ENCODE data around the gene DCAF17. TPM values are rescaled to one million over a fixed set of nuclear protein-coding genes. Genes with fewer than 3 reads are reported as not detected.

The DCAF17 gene
- total RNA-seq, 2 experiments from 2014 or later, result 25.9 to 40.9 TPM

DNA sequence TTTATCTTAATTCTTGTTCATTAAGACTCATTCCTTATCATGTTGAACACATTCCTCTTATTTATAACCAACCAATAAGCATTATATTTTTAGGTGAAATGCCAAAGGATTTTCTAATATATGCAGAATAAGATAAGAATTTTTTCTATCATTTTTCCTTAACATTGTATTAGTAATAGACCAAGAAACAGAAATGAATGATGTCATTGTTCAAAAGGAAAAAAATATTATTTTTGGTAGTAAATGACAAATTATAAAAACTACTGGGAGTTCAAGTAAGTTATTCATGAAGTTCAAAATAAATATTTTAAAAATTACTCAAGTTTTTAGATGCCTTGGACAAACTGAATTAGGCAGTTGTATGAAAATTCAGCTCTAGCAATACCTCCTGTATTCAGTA, 25.5 kb downstream of the DCAF17 start:
- Histone ChIP-seq H4K20me1 (ENCODE audit: insufficient read depth, low read length) (no peaks in the 10 kb centered on the region), H3K27ac (ENCODE audit: low read depth, low read length, poor library complexity, severe bottlenecking) (no peak overlapping the region), H3K4me2 (ENCODE audit: low read length) (no peak overlapping the region), H3K79me2 (ENCODE audit: insufficient read depth, low read depth, low read length) (0 out of 2 replicates have a peak, but pooled peaks cover 3% of the 10 kb centered on the region), H3K9me3 (ENCODE audit: low read length) (peaks cover 7% of the 10 kb centered on the region; the same call in 1 of the 2 replicates), H3K36me3 (ENCODE audit: insufficient read depth, low read length) (peaks cover 95% of the 10 kb centered on the region), H2AFZ (ENCODE audit: low read length) (no peak overlapping the region), H3K4me1 (ENCODE audit: insufficient read depth, low read length, poor library complexity, severe bottlenecking) (no peaks in the 10 kb centered on the region), H3K9me2 (ENCODE audit: insufficient read depth, low read length) (no peaks in the 10 kb centered on the region), H3K4me3 (ENCODE audit: low read depth, low read length, poor library complexity, severe bottlenecking) (no peak overlapping the region)
- no peak for DNase-seq (ENCODE audit: low spot score)
- POLR2A ChIA-PET, result interaction anchor here (0.9 to 1.2 kb wide), 2 partner anchors 13 to 590 kb away, joined by 3 read pairs; no protein-coding TSS in a partner anchor
- CTCF ChIA-PET (ENCODE audit: unreplicated experiment), result no interaction called here
- BruUV-seq (replicated peaks), result no TSS peak
- intact Hi-C loops (cut with micrococcal nuclease; ENCODE audit: unreplicated experiment), result no loop called here
- no peak for TF ChIP-seq EZH2phosphoT487 (IDR thresholded peaks at IDR 0.05; ENCODE audit: borderline replicate concordance, low read depth, low read length)
- TF ChIP-seq, protein P1, sequence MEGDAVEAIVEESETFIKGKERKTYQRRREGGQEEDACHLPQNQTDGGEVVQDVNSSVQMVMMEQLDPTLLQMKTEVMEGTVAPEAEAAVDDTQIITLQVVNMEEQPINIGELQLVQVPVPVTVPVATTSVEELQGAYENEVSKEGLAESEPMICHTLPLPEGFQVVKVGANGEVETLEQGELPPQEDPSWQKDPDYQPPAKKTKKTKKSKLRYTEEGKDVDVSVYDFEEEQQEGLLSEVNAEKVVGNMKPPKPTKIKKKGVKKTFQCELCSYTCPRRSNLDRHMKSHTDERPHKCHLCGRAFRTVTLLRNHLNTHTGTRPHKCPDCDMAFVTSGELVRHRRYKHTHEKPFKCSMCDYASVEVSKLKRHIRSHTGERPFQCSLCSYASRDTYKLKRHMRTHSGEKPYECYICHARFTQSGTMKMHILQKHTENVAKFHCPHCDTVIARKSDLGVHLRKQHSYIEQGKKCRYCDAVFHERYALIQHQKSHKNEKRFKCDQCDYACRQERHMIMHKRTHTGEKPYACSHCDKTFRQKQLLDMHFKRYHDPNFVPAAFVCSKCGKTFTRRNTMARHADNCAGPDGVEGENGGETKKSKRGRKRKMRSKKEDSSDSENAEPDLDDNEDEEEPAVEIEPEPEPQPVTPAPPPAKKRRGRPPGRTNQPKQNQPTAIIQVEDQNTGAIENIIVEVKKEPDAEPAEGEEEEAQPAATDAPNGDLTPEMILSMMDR (conservative IDR thresholded peaks at IDR 0.05; ENCODE audit: low read length), result no peak

DNA sequence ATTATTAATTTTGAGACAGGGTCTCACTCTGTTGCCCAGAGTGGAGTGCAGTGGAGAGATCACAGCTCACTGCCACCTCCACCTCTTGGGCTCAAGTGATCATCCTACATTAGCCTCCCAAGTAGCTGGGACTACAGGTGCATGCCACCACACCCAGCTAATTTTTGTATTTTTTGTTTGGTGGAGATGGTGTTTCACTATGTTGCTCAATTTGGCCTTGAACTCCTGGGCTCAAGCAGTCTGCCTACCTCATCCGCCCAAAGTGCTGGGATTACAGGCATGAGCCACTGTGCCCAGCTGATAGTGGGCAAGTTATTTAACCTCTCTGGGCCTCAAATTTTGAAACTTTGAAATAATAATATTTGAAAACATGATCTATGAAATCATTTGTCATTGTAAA, 26.5 kb downstream of the DCAF17 start:
- Histone ChIP-seq H3K4me1 (ENCODE audit: insufficient read depth, low read length, poor library complexity, severe bottlenecking) (no peaks in the 10 kb centered on the region), H3K4me2 (ENCODE audit: low read length) (no peak overlapping the region), H3K4me3 (ENCODE audit: low read depth, low read length, poor library complexity, severe bottlenecking) (no peak overlapping the region), H2AFZ (ENCODE audit: low read length) (no peak overlapping the region), H3K79me2 (ENCODE audit: insufficient read depth, low read depth, low read length) (0 out of 2 replicates have a peak, but pooled peaks cover 3% of the 10 kb centered on the region), H4K20me1 (ENCODE audit: insufficient read depth, low read length) (no peaks in the 10 kb centered on the region), H3K9me3 (ENCODE audit: low read length) (peaks cover 2% of the 10 kb centered on the region; the same call in 1 of the 2 replicates), H3K9me2 (ENCODE audit: insufficient read depth, low read length) (no peaks in the 10 kb centered on the region), H3K27ac (ENCODE audit: low read depth, low read length, poor library complexity, severe bottlenecking) (no peak overlapping the region), H3K36me3 (ENCODE audit: insufficient read depth, low read length) (peaks cover 94% of the 10 kb centered on the region)
- POLR2A ChIA-PET, result interaction anchor here (0.9 kb wide), 1 partner anchor 449 kb away, joined by 3 read pairs; no protein-coding TSS in a partner anchor
- no TSS peak for BruUV-seq (replicated peaks)
- CTCF ChIA-PET (ENCODE audit: unreplicated experiment), result no interaction called here
- no peak for DNase-seq (ENCODE audit: low spot score)
- intact Hi-C loops (cut with micrococcal nuclease; ENCODE audit: unreplicated experiment), result no loop called here
- TF ChIP-seq, protein P1 (conservative IDR thresholded peaks at IDR 0.05; ENCODE audit: low read length), result no peak
- TF ChIP-seq EZH2phosphoT487 (IDR thresholded peaks at IDR 0.05; ENCODE audit: borderline replicate concordance, low read depth, low read length), result no peak

DNA sequence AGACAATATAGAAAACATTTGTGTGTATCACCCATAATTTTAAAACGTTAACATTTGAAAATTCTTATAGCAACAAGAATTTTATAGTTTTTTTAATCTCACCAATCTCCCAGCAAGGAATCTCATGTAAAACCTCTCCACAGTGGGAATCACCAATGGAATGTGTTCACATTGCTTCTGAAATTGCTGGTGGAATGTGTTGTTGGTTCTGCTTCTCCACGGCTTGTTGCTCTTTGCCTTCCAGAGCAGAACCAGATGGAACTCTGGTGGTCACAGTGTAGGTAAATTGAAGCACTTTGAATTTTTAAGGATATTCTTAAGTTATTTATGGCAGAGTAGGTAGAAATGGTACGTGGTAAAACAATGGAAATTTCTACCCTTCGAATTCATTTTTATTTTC, 35.1 kb downstream of the DCAF17 start:
- intact Hi-C loops (cut with micrococcal nuclease; ENCODE audit: unreplicated experiment), result no loop called here
- H3K9me3 ChIP-seq (ENCODE audit: low read length), result no peaks in the 10 kb centered on the region
- BruUV-seq (replicated peaks), result TSS peak; percentile 20

More for the DNA sequence above, 35.1 kb downstream of the DCAF17 start:
- Histone ChIP-seq H2AFZ (ENCODE audit: low read length) (no peak overlapping the region), H3K36me3 (ENCODE audit: insufficient read depth, low read length) (peaks cover 92% of the 10 kb centered on the region), H3K79me2 (ENCODE audit: insufficient read depth, low read depth, low read length) (no peaks in the 10 kb centered on the region), H4K20me1 (ENCODE audit: insufficient read depth, low read length) (no peaks in the 10 kb centered on the region), H3K4me1 (ENCODE audit: insufficient read depth, low read length, poor library complexity, severe bottlenecking) (no peaks in the 10 kb centered on the region), H3K4me2 (ENCODE audit: low read length) (no peak overlapping the region), H3K27ac (ENCODE audit: low read depth, low read length, poor library complexity, severe bottlenecking) (no peak overlapping the region), H3K4me3 (ENCODE audit: low read depth, low read length, poor library complexity, severe bottlenecking) (no peak overlapping the region), H3K9me2 (ENCODE audit: insufficient read depth, low read length) (no peaks in the 10 kb centered on the region)
- ChIA-PET CTCF (ENCODE audit: unreplicated experiment) (no interaction called here), POLR2A (no interaction called here)
- TF ChIP-seq EZH2phosphoT487 (IDR thresholded peaks at IDR 0.05; ENCODE audit: borderline replicate concordance, low read depth, low read length), result no peak
- TF ChIP-seq, protein P1 (conservative IDR thresholded peaks at IDR 0.05; ENCODE audit: low read length), result no peak
- DNase-seq (ENCODE audit: low spot score), result no peak
